Measurements from ENCODE around the gene PFN4. TPM values are rescaled to one million over a fixed set of nuclear protein-coding genes. Genes with fewer than 3 reads are reported as not detected.

PFN4 gene
- total RNA-seq, 1 experiment from 2014 or later = 0.63 TPM

GRCh38 chr2:24077879-24078278 lies 45.3 kb downstream of the PFN4 start:
- DNase-seq (ENCODE audit: low read depth) = no peak

GRCh38 chr2:24077535-24077877 lies 45.6 kb downstream of the PFN4 start:
- DNase-seq (ENCODE audit: low read depth) = no peak

- no peak for DNase-seq (ENCODE audit: low read depth)
Observed at GRCh38 chr2:24076849-24077534, 46.1 kb downstream of the PFN4 start.

GRCh38 chr2:24075915-24076848 lies 47.0 kb downstream of the PFN4 start, which contains the start of gene SF3B6:
Gene SF3B6, minus strand, starts transcription at chr2:24076326. Its CDS starts 97 bp downstream, at chr2:24076229.
- peak; percentile 98 for DNase-seq (ENCODE audit: low read depth)

- DNase-seq (ENCODE audit: low read depth) = no peak
Observed at GRCh38 chr2:24075259-24075658, 47.9 kb downstream of the PFN4 start.

GRCh38 chr2:24073816-24074215 lies 49.3 kb downstream of the PFN4 start:
- no peak for DNase-seq (ENCODE audit: low read depth)

- DNase-seq (ENCODE audit: low read depth) = no peak
Observed at GRCh38 chr2:24072259-24072658, 50.9 kb downstream of the PFN4 start.

- no peak for DNase-seq (ENCODE audit: low read depth)
Observed at GRCh38 chr2:24065341-24065740, 57.8 kb downstream of the PFN4 start.

Other genes with a start within 250 kb of the PFN4 start
- gene ATAD2B, start 196.2 kb downstream of the PFN4 start, total RNA-seq (2014; rRNA removed) = 5.8 and 6.4 TPM in 2 replicates
- 16.7 and 19.3 TPM in 2 replicates for gene UBXN2A, start 182.9 kb downstream of the PFN4 start, total RNA-seq (2014; rRNA removed)
- 0.51 TPM in 1 of 2 replicates, not detected in the other for gene MFSD2B, start 113.2 kb downstream of the PFN4 start, total RNA-seq (2014; rRNA removed)
- 12.3 and 14.3 TPM in 2 replicates for gene WDCP, start 75.9 kb downstream of the PFN4 start, total RNA-seq (2014; rRNA removed)
- 9.3 and 11.7 TPM in 2 replicates for gene FKBP1B, start 73.6 kb downstream of the PFN4 start, total RNA-seq (2014; rRNA removed)
- 130 and 144 TPM in 2 replicates for gene SF3B6, start 47.0 kb downstream of the PFN4 start, total RNA-seq (2014; rRNA removed)
- gene TP53I3, start 38.5 kb downstream of the PFN4 start, total RNA-seq (2014; rRNA removed) = 101 and 119 TPM in 2 replicates
- gene FAM228B, start 135 bp upstream of the PFN4 start, total RNA-seq (2014; rRNA removed) = 1.9 and 5.6 TPM in 2 replicates
- gene FAM228A, start 51.7 kb upstream of the PFN4 start, total RNA-seq (2014; rRNA removed) = not detected in 2 replicates
- gene ITSN2, start 237.2 kb upstream of the PFN4 start, total RNA-seq (2014; rRNA removed) = 13.8 and 20.8 TPM in 2 replicates

All from LHCN-M2 (cell line).